Right atrium auricular region (tissue), 2 donors: ENCODE results near the gene TIPRL. TPM values are rescaled to one million over a fixed set of nuclear protein-coding genes. Genes with fewer than 3 reads are reported as not detected.
"Not testable (repeated sequence)": the region's sequence is repeated elsewhere in the genome, so short reads cannot be mapped to it uniquely, and the experiment has no call there.

Source experiments
- DNase-seq: peaks from one replicate; pipeline ENCODE4 v3.0.0-alpha.2; 2019; ENCODE audit warnings: low spot score
- H3K27ac ChIP-seq, 2 donors: fragments of 200-600 bp; sonication (generic); 1 replicate in 1 of 2; 2 replicates in 1 of 2; pipeline ENCODE4 v1.5.1; 2016 to 2019
- H3K27me3 ChIP-seq, 2 donors: fragments of 200-600 bp; sonication (generic); one replicate each; pipeline versions ENCODE4 v1.5.1 to v1.6.0; 2017 to 2019
- H3K36me3 ChIP-seq: fragments of 200-600 bp; sonication (generic); one replicate; pipeline ENCODE4 v1.5.1; 2016
- H3K4me1 ChIP-seq, 2 donors: fragments of 200-600 bp; sonication (generic); one replicate each; pipeline versions ENCODE4 v1.5.1 to v1.6.0; 2017 to 2019
- H3K4me3 ChIP-seq, 2 donors: fragments of 200-600 bp; sonication (generic); 1 replicate in 1 of 2; 2 replicates in 1 of 2; pipeline ENCODE4 v1.5.1; 2017 to 2019; ENCODE audit warnings: mild to moderate bottlenecking in 1 of 2, moderate library complexity in 1 of 2
- H3K9me3 ChIP-seq, 2 donors: fragments of 200-600 bp; sonication (generic); one replicate each; pipeline ENCODE4 v1.5.1; 2019
- total RNA-seq, 2 donors: library from RNA; depleted of rRNA; stranded (reverse); fragments of >200 nt; gene quantifications; one replicate each; pipeline ENCODE4 v1.1.0, GENCODE V29; 2016
- TF ChIP-seq, protein P1 (sequence below), 2 donors: fragments of 200-600 bp; sonication (generic); IDR thresholded peaks; one replicate each; pipeline ENCODE4 v1.5.1; 2019; ENCODE audit warnings: antibody characterized with exemption in 2 of 2

TIPRL gene
- total RNA-seq, 2 donors from 2014 or later, result 26.9 to 31.9 TPM

DNA sequence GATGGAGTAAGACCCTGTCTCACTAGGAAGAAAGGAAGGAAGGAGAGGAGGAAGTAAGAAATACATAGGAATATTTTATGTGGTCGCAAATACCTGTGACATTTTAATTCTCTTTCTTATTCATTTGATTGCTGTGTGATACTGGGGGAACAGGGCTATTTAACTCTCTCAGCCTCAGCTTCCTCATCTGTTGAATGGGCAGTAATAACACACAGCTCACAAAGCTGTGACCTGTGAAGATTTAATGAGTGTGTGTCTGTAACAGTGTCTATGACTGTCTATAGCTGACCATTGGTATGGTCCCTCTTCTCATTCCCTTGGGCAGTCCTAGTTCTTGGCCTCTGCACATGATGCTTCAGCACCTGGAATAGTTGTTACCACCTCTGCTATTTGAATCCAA is 28.5 kb upstream of the TIPRL start:
- Histone ChIP-seq H3K27ac (no peak overlapping the region), H3K4me1 (no peaks in the 10 kb centered on the region), H3K36me3 (no peaks in the 10 kb centered on the region), H3K4me3 (no peak overlapping the region), H3K9me3 (no peaks in the 10 kb centered on the region), H3K27me3 (no peaks in the 10 kb centered on the region)
- no peak for DNase-seq
- TF ChIP-seq, protein P1, sequence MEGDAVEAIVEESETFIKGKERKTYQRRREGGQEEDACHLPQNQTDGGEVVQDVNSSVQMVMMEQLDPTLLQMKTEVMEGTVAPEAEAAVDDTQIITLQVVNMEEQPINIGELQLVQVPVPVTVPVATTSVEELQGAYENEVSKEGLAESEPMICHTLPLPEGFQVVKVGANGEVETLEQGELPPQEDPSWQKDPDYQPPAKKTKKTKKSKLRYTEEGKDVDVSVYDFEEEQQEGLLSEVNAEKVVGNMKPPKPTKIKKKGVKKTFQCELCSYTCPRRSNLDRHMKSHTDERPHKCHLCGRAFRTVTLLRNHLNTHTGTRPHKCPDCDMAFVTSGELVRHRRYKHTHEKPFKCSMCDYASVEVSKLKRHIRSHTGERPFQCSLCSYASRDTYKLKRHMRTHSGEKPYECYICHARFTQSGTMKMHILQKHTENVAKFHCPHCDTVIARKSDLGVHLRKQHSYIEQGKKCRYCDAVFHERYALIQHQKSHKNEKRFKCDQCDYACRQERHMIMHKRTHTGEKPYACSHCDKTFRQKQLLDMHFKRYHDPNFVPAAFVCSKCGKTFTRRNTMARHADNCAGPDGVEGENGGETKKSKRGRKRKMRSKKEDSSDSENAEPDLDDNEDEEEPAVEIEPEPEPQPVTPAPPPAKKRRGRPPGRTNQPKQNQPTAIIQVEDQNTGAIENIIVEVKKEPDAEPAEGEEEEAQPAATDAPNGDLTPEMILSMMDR (IDR thresholded peaks at IDR 0.05), result no peak

DNA sequence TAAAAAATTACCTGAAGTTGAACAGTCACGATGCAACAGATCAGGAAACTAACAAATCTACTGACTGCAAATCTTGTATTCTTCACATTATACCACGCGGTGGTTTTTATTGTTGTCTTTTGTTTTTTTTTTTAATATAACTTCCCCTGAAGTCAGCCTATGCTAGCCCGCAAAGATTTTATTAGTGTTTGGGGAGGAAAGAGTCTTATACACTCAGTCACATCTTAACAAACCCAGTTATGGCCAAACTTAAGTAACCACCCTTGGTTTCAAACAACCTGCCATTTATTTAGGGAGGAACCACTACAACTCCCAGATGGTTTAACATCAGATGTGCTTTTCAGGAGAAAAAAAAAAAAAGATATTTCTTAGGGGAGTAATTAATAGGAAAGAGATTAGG is 26.8 kb upstream of the TIPRL start:
- Histone ChIP-seq H3K4me1 (no peaks in the 10 kb centered on the region), H3K9me3 (no peaks in the 10 kb centered on the region), H3K4me3 (no peak overlapping the region), H3K27me3 (no peaks in the 10 kb centered on the region), H3K27ac (no peak overlapping the region), H3K36me3 (no peaks in the 10 kb centered on the region)
- TF ChIP-seq, protein P1 (IDR thresholded peaks at IDR 0.05), result no peak
- no peak for DNase-seq

DNA sequence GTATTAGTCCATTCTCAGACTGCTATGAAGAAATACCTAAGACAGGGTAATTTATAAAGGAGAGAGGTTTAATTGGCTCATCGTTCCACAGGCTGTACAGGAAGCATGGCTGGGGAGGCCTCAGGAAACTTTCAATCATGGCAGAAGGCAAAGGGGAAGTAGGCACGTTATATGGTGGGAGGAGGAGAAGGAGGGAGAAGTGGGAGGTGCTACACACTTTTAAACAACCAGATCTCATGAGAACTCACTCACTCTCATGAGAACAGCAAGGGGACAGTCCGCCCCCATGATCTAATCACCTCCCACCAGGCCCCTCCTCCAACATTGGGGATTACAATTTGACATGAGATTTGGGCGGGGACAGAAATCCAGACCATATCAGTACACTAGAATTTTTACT is 24.1 kb upstream of the TIPRL start:
- H3K4me3 ChIP-seq, DNase-seq: not testable (repeated sequence)
- H3K9me3 ChIP-seq, result peaks cover 4 to 18% of the 10 kb centered on the region in 2 donors

DNA sequence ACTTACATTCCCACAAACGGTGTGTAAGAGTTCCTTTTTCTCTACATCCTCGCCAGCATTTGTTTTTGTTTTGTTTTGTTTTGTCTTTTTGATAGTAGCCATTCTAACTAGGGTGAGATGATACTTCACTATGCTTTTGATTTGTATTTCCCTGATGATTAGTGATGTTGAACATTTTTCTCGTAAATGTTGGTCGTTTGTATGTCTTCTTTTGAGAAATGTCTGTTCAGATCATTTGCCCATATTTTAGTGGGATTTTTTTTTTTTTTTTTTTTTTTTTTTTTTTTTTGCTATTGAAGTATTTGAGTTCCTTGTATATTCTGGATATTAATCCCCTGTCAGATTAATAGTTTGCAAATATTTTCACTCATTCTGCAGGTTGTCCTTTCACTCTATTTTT is 22.9 kb upstream of the TIPRL start:
- TF ChIP-seq, protein P1 (IDR thresholded peaks at IDR 0.05), result no peak
- no peak for DNase-seq
- no peaks in the 10 kb centered on the region for H3K4me1 ChIP-seq

More for the DNA sequence above, 24.1 kb upstream of the TIPRL start:
- not testable (repeated sequence) for H3K27ac ChIP-seq, H3K4me1 ChIP-seq, H3K27me3 ChIP-seq, H3K36me3 ChIP-seq

DNA sequence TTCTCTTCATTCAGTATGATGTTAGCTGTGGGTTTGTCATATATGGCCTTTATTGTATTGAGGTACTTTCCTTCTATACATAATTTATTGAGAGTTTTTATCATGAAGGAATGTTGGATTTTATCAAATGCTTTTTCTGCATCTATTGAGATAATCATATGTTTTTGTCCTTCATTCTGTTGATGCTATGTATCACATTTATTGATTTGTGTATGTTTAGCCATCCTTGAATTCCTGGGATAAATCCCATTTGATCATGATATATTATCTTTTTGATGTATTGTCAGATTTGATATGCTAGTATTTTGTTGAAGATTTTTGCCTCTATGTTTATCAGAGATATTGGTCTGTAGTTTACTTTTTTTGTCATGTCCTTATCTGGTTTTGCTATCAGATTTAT is 21.1 kb upstream of the TIPRL start:
- H3K27me3 ChIP-seq, result no peaks in the 10 kb centered on the region
- no peak for DNase-seq
- no peaks in the 10 kb centered on the region for H3K4me1 ChIP-seq
- H3K27ac ChIP-seq, result no peak overlapping the region
- H3K36me3 ChIP-seq, result no peaks in the 10 kb centered on the region
- peaks cover 4 to 28% of the 10 kb centered on the region in 2 donors for H3K9me3 ChIP-seq
- TF ChIP-seq, protein P1 (IDR thresholded peaks at IDR 0.05), result no peak
- H3K4me3 ChIP-seq, result no peak overlapping the region

More for the DNA sequence above, 22.9 kb upstream of the TIPRL start:
- no peak overlapping the region for H3K4me3 ChIP-seq
- H3K36me3 ChIP-seq, result no peaks in the 10 kb centered on the region
- no peak overlapping the region for H3K27ac ChIP-seq
- peaks cover 4 to 28% of the 10 kb centered on the region in 2 donors for H3K9me3 ChIP-seq
- no peaks in the 10 kb centered on the region for H3K27me3 ChIP-seq

DNA sequence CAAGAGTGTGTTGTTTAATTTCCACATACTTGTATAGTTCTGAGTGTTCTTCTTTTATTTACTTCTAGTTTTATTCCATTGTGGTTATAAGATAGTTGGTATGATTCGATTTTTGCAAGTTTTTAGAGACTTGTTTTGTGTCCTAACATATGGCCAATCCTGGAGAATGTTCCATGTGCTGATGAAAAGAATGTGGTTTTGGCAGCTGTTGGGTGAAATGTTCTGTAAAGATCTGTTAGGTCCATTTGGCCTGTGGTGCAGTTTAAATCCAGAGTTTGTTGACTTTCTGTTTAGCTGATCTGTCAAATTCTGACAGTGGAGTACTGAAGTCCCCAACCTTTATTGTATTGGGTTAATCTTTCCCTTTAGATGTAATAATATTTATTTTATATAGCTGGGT is 19.5 kb upstream of the TIPRL start:
- H3K36me3 ChIP-seq, result no peaks in the 10 kb centered on the region
- TF ChIP-seq, protein P1 (IDR thresholded peaks at IDR 0.05), result no peak
- no peak overlapping the region for H3K27ac ChIP-seq
- no peaks in the 10 kb centered on the region for H3K4me1 ChIP-seq
- H3K4me3 ChIP-seq, result no peak overlapping the region
- H3K9me3 ChIP-seq, result peaks cover 4 to 28% of the 10 kb centered on the region in 2 donors
- no peaks in the 10 kb centered on the region for H3K27me3 ChIP-seq
- no peak for DNase-seq
